GM12801 (cell line): ENCODE results near the gene TXNRD3.

Experiments used
- TF ChIP-seq, protein P1 (sequence below): IDR thresholded peaks from one replicate; pipeline ENCODE4 v1.5.1; 2011; ENCODE audit warnings: control low read depth; ENCODE audit not compliant: insufficient read length; ENCODE audit errors: extremely low read depth

The TXNRD3 gene

DNA sequence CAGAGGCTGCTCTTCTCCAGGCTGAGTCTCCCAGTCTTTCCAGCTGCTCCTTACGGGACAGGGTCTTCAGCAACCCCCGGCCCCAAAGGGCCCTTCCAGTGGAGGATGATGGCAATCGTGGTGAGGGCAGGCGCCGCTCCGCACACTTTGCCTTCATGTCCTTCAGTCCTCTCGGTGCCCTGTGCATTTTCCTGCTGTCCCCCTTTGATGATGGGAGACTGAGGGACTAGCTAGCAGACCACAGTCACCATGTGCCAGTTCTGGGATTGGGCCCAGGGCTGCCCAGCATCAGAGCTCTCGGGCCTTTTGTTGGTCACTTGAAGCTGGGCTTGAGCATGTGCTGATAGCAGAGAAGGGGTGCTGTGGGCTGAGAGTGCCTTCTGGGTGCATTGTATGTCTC, 8.8 kb upstream of the TXNRD3 start:
- TF ChIP-seq, protein P1, sequence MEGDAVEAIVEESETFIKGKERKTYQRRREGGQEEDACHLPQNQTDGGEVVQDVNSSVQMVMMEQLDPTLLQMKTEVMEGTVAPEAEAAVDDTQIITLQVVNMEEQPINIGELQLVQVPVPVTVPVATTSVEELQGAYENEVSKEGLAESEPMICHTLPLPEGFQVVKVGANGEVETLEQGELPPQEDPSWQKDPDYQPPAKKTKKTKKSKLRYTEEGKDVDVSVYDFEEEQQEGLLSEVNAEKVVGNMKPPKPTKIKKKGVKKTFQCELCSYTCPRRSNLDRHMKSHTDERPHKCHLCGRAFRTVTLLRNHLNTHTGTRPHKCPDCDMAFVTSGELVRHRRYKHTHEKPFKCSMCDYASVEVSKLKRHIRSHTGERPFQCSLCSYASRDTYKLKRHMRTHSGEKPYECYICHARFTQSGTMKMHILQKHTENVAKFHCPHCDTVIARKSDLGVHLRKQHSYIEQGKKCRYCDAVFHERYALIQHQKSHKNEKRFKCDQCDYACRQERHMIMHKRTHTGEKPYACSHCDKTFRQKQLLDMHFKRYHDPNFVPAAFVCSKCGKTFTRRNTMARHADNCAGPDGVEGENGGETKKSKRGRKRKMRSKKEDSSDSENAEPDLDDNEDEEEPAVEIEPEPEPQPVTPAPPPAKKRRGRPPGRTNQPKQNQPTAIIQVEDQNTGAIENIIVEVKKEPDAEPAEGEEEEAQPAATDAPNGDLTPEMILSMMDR = no peak

DNA sequence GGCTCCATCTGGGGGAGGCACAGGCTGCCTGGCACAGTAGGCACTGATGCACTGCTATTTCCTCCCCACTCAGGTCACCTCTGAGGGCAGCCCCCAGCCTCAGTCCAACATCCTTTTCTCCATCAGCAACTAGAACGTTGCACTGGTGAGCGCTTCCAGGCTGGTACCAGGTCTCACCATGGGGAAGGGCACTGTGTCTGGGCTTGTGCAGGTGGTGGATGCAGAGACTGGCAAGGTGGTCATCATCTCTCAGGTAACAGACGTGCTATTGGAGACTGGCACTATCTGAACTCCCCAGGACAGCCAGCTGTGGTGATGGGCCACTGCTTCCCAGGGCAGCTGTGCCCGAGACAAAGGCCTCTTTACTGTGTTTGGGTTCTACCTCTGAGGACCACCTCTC, 8.3 kb upstream of the TXNRD3 start:
- TF ChIP-seq, protein P1 = no peak

DNA sequence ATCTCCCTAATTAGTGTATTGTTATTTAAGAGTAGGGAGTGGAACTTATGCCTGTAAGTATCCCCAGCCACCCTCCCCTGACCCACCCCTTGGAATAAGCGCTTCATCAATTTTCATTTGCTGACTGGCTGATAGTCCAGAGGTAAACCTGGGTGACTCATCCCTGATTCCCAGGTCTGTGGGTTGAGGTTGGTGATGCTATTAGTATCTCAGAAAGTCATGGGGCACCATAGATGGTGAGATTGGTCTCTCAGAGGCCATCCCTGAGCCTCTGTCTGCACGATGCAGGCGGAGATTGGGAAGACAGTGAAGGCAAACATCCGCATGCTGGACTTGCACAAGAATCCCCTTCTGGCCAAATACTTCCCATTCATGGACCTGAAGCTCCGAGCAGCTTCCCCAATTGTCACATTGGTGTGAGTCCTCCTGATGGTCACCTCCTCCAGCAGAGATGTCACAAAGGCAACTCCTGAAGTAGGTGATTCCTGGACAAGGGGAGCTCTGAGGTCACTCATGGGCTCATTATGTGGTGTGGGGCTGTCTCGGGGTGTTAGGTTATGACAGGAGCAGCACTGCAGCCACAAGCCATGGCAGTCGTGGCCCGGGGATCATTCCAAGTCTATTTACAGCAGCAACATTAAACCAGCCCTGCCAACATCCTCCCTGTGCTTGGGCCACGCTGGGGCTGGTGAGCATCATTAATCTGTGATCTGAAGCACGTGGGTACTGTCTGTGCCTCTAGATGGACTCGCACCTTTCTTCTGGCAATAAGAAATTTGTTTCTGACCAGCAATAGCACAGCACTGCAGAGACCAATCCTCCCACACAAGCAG, 6.8 kb upstream of the TXNRD3 start:
- TF ChIP-seq, protein P1 = no peak

DNA sequence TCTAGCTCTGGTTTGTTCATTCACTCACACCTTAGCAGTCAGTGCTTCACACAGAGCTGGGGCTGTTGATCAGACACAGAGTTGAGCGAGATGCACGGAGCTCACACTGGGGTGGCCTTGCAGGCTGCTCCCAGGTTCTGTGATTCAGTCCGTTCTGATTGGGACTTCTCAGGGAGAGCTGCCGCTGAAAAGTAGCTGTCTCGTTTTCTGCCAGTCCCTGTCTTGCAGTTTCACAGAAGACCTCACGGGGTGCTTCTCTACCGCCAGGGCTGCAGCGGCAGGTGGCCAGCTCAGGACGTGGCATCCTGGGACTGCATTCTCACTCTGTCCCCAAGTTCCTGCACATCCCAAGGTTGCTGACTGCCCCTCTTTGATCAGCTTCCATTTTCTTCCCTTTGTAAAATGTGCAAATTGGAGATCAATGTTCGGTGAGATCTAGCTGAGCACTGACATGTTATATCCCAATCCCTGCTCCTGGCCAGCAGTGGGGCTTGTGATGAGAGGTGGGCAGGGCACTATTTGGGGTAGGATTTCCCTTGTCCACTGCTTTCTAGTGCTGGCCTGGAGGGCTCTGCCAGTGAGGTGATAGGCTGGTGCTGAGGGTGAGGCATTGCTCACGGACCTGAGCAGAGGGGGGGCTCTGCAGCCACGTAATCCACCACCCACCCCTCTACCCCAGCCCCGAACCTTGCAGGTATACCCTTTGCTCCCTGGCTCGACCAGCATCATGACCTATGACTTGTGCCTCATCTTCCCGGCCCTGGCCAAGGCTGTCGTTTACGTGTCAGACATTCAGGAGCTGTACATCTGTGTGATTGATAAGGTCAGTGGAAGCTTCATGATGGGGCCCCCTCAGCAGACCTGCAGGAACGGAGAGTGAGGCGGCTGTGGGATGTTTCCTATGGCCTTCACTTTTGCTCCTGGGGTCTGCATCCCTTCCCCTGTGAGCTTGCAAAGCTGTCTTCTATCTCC, 5.3 kb upstream of the TXNRD3 start:
- TF ChIP-seq, protein P1 = no peak

DNA sequence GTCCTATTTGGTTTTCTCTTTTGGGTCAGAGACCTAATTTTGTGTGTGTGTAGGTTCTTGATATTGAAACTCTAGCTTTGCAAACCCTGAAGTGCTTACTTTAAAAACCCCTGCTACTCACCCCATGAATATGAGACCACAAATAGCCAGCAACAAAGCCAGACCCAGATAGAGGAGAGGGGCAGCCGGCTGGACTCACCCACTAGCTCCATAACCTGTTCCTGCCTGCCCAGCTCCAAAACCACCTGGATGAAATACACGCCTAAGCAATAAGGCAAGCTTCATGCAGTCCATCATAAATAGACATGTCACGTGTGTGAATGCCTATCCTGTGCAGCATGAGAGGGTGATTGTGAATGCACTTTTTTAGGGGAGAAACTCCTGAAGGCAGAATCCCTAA, 3.7 kb upstream of the TXNRD3 start:
- TF ChIP-seq, protein P1 = no peak

DNA sequence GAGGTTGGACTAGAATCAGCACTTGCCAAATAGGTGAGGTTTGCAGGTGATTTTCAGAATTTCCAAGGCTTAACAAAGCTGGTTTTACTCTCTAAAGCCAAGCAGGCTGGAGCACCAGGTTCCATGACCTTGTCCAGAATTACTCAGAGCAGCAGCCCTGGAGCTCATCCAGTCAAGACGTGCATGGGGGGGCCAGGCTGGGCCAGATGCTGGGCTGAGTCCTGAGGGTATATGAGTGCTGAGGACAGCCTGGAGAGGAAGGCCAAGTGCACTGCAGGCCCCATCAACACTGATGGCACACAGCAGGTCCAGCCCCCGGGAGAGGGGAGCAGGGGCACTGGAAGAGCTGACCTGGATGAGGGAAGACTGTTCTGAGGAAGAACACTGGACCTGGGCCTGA, 3.0 kb upstream of the TXNRD3 start:
- TF ChIP-seq, protein P1 = no peak

DNA sequence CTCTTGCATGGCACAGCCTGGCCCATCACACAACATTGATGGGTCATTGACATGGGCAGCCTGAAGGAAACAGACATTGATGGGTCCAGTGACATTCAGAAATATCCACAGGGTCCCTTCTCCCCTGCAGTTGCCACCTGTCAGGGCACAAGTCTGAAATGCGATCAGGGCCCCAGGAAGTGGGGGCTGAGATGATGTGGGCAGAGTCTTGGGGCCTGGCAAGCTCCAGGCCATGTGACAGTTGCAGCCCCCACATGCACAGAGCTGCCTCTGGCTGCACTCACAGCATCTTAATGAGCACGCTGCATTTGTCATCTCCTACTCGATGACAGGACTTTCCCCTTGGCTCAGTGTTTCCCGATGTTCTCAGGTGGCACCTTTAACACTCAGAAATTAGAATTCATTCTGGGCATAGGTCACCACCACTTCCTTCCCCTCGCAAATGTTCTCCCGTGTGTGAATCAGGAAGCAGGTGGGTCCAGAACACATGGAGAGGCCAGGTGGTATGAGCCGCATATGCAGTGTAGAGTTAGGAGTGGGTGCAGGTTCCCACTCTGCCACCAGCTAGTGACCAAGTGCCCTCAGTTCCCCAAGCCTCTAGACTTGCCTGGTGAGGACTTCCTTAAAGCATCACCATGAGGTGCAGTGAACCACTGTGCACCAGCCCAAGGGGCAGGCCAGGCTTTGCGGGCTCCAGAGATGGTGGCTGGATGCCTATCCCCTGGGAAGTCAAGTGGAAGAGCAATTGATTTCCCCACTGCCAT, 1.6 kb upstream of the TXNRD3 start:
- TF ChIP-seq, protein P1 = no peak
